Calu3 (cell line): Measurements from ENCODE around the gene STBD1. TPM values are rescaled to one million over a fixed set of nuclear protein-coding genes. Genes with fewer than 3 reads are reported as not detected.
"Not testable (repeated sequence)": the region's sequence is repeated elsewhere in the genome, so short reads cannot be mapped to it uniquely, and the experiment has no call there.

Experiments
- BruUV-seq: library from RNA; stranded (reverse); fragments of 400-500 nt; replicated peaks from 2 replicates; lab custom pipeline; 2021; lab: Mats Ljungman, UMichigan
- CTCF ChIA-PET: fragments of 300-600 bp; sonication (Branson Sonifier 250); formaldehyde crosslinking; loops from one replicate; lab custom pipeline; 2022; ENCODE audit warnings: antibody characterized with exemption; lab: Charles Lee
- DNase-seq: peaks from one replicate; pipeline ENCODE4 v3.0.0; 2022
- H3K27ac Mint-ChIP-seq: one replicate; pipeline ENCODE4 v1.8.0; 2022; ENCODE audit warnings: mixed read lengths; ENCODE audit not compliant: unreplicated experiment
- H3K27me3 Mint-ChIP-seq: one replicate; pipeline ENCODE4 v1.8.0; 2022; ENCODE audit warnings: mixed read lengths; ENCODE audit not compliant: unreplicated experiment
- H3K36me3 Mint-ChIP-seq: one replicate; pipeline ENCODE4 v1.8.0; 2022; ENCODE audit warnings: mild to moderate bottlenecking, moderate library complexity, mixed read lengths; ENCODE audit not compliant: insufficient read depth, unreplicated experiment
- H3K4me1 Mint-ChIP-seq: one replicate; pipeline ENCODE4 v1.8.0; 2022; ENCODE audit warnings: mild to moderate bottlenecking, low read depth, mixed read lengths; ENCODE audit not compliant: unreplicated experiment
- H3K4me3 Mint-ChIP-seq: one replicate; pipeline ENCODE4 v1.8.0; 2022; ENCODE audit warnings: mild to moderate bottlenecking, low read depth, moderate library complexity, mixed read lengths; ENCODE audit not compliant: unreplicated experiment
- H3K9me3 Mint-ChIP-seq: one replicate; pipeline ENCODE4 v1.8.0; 2022; ENCODE audit warnings: low read depth, mixed read lengths; ENCODE audit not compliant: unreplicated experiment
- intact Hi-C: fragments of 100-400 bp; cut with micrococcal nuclease; formaldehyde crosslinking; loops from one replicate; pipeline ENCODE4 v1.10.0; 2022; ENCODE audit not compliant: unreplicated experiment
- total RNA-seq: library from RNA; stranded (reverse); gene quantifications from 2 replicates; pipeline ENCODE4 v1.2.3, GENCODE V29; 2022
- TF ChIP-seq, protein P1 (sequence below): fragments of 200-600 bp; IDR thresholded peaks from one replicate; pipeline ENCODE4 v1.8.0; 2022; ENCODE audit warnings: antibody characterized with exemption; ENCODE audit not compliant: unreplicated experiment

STBD1 gene
- total RNA-seq, 1 experiment from 2014 or later: 3.2 TPM

DNA sequence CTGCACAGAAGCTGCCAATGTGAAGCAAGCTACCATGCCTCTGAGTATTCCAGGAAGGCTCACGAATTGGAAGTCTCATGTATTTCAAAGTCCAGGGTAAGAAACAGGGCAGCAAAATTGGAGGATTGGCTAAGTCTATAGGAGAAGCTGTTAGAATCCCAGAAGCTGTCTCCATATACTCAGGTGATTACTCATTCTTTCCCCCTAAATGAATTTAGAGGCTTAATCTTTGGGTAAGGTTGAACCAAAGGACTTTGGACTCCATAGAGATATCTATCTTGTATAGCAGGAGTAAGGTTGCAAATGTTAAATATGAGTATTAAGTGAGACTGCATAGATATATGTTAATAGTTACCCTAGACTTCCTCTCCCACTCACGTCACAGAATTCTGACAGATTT, 36.3 kb downstream of the STBD1 start:
- intact Hi-C loops: no loop called here
- Mint-ChIP-seq H3K27me3 (no peaks in the 10 kb centered on the region), H3K9me3 (no peaks in the 10 kb centered on the region), H3K36me3 (no peaks in the 10 kb centered on the region), H3K4me1 (peaks cover 11% of the 10 kb centered on the region), H3K4me3 (no peak overlapping the region), H3K27ac (no peak overlapping the region)
- BruUV-seq: no TSS peak
- no peak for DNase-seq
- TF ChIP-seq, protein P1, sequence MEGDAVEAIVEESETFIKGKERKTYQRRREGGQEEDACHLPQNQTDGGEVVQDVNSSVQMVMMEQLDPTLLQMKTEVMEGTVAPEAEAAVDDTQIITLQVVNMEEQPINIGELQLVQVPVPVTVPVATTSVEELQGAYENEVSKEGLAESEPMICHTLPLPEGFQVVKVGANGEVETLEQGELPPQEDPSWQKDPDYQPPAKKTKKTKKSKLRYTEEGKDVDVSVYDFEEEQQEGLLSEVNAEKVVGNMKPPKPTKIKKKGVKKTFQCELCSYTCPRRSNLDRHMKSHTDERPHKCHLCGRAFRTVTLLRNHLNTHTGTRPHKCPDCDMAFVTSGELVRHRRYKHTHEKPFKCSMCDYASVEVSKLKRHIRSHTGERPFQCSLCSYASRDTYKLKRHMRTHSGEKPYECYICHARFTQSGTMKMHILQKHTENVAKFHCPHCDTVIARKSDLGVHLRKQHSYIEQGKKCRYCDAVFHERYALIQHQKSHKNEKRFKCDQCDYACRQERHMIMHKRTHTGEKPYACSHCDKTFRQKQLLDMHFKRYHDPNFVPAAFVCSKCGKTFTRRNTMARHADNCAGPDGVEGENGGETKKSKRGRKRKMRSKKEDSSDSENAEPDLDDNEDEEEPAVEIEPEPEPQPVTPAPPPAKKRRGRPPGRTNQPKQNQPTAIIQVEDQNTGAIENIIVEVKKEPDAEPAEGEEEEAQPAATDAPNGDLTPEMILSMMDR: no peak
- CTCF ChIA-PET: no interaction called here

- Mint-ChIP-seq H3K9me3 (no peaks in the 10 kb centered on the region), H3K27me3 (peaks cover 22% of the 10 kb centered on the region), H3K4me3 (no peak overlapping the region), H3K4me1 (no peaks in the 10 kb centered on the region), H3K36me3 (no peaks in the 10 kb centered on the region), H3K27ac (no peak overlapping the region)
- CTCF ChIA-PET: interaction anchor here (0.7 to 1.4 kb wide), 2 partner anchors 10 to 1047 kb away, joined by 3 read pairs; no protein-coding TSS in a partner anchor
- TF ChIP-seq, protein P1: no peak
- intact Hi-C loops: no loop called here
- no peak for DNase-seq
- BruUV-seq: no TSS peak
These were observed 48.3 kb downstream of the STBD1 start for GRCh38 chr4:76354517-76355473.

DNA sequence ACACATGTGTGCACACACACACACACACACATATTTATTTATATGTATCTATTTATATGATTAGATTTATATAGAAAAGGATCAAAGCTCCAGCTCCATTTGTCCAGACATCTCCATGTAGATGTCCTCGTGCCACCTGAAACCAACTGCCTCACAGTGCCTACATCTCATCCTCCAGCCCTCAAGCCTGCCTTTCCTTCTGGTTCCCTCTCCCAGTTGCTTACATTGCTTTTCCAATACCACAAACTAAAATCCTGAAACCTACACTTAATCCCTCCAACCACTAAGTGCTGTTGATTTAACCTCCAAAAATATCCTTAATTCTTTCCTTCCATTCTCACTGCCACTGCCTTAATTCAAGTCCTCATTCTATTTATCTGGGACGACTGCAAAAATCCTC, 51.4 kb downstream of the STBD1 start:
- no TSS peak for BruUV-seq

DNA sequence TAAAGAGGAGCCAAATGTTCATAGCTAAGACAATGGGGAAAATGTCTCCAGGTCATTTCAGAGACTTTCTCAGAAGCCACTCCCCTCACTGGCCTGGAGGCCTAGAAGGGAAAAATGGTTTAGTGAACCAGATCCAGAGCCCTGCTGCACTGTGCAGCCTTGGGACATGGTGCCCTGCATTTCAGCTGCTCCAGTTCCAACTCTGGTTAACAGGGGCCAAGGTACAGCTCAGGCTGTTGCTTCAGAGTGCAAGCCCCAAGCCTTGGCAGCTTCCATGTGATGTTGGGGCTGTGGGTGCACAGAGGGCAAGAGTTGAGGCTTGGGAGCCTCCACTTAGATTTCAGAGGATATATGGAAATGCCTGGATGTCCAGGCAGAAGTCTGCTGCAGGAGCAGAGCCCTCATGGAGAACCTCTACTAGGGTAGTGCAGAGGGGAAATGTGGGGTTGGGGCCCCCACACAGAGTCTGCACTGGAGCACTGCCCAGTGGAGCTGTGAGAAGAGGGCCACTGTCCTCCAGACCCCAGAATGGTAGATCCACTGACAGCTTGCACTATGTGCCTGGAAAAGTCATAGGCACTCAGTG, 53.4 kb downstream of the STBD1 start:
- intact Hi-C loops, H3K4me1 Mint-ChIP-seq, CTCF ChIA-PET, H3K4me3 Mint-ChIP-seq, H3K9me3 Mint-ChIP-seq, DNase-seq, BruUV-seq, H3K27ac Mint-ChIP-seq, H3K36me3 Mint-ChIP-seq: not testable (repeated sequence)
- H3K27me3 Mint-ChIP-seq: peaks cover 22% of the 10 kb centered on the region

More for the DNA sequence above, 51.4 kb downstream of the STBD1 start:
- no peak overlapping the region for H3K4me3 Mint-ChIP-seq
- CTCF ChIA-PET: no interaction called here
- DNase-seq: no peak
- peaks cover 22% of the 10 kb centered on the region for H3K27me3 Mint-ChIP-seq
- TF ChIP-seq, protein P1: no peak
- no peaks in the 10 kb centered on the region for H3K36me3 Mint-ChIP-seq
- intact Hi-C loops: no loop called here
- H3K9me3 Mint-ChIP-seq: peaks cover 3% of the 10 kb centered on the region
- no peak overlapping the region for H3K27ac Mint-ChIP-seq
- no peaks in the 10 kb centered on the region for H3K4me1 Mint-ChIP-seq

Other genes with a start within 250 kb of the STBD1 start
- 1.7 and 1.9 TPM in 2 replicates for gene ART3, start 232.0 kb upstream of the STBD1 start, total RNA-seq
- gene NUP54, start 158.3 kb upstream of the STBD1 start, total RNA-seq: 33.9 and 40.8 TPM in 2 replicates
- gene SCARB2, start 92.9 kb upstream of the STBD1 start, total RNA-seq: 87.3 and 109 TPM in 2 replicates
- 0.57 and 1.1 TPM in 2 replicates for gene FAM47E, start 55.0 kb upstream of the STBD1 start, total RNA-seq
- 0.12 TPM in 1 of 2 replicates, not detected in the other for gene CCDC158, start 114.4 kb downstream of the STBD1 start, total RNA-seq
- 114 and 135 TPM in 2 replicates for gene SHROOM3, start 128.5 kb downstream of the STBD1 start, total RNA-seq